HUES64 (cell line): Measurements from ENCODE around the gene APCDD1.
"Not testable (repeated sequence)": the region's sequence is repeated elsewhere in the genome, so short reads cannot be mapped to it uniquely, and the experiment has no call there.

Source experiments
- H3K27ac ChIP-seq: 2 replicates; pipeline ENCODE4 v1.7.0; 2013; ENCODE audit warnings: low read depth, low read length, inconsistent platforms
- H3K27me3 ChIP-seq: 2 replicates; pipeline ENCODE4 v1.6.1; 2013; ENCODE audit warnings: mild to moderate bottlenecking, low read length; ENCODE audit not compliant: insufficient read depth
- H3K36me3 ChIP-seq: 2 replicates; pipeline ENCODE4 v1.6.1; 2013; ENCODE audit warnings: mild to moderate bottlenecking, low read length; ENCODE audit not compliant: insufficient read depth
- H3K4me1 ChIP-seq: 2 replicates; pipeline ENCODE4 v1.6.1; 2013; ENCODE audit warnings: mild to moderate bottlenecking, low read length, moderate library complexity; ENCODE audit not compliant: insufficient read depth
- H3K4me3 ChIP-seq: 2 replicates; pipeline ENCODE4 v1.5.1; 2013; ENCODE audit warnings: mild to moderate bottlenecking, low read length, moderate library complexity
- H3K9ac ChIP-seq: 2 replicates; pipeline ENCODE4 v1.6.1; 2013; ENCODE audit warnings: mild to moderate bottlenecking, low read depth, low read length
- H3K9me3 ChIP-seq: 2 replicates; pipeline ENCODE4 v1.6.1; 2013; ENCODE audit warnings: low read depth, low read length; ENCODE audit not compliant: insufficient read depth
- WGBS: fragments of 150-250, 120-280 bp; methylation state at CpG from one replicate; pipeline ENCODE4 v1.1.7; 2013; ENCODE audit warnings: missing lambda C conversion rate; 5-methylcytosine and 5-hydroxymethylcytosine counted together

Gene APCDD1

GRCh38 chr18:10530002-10530401 is 75.6 kb downstream of the APCDD1 start:
- H3K4me3 ChIP-seq = no peak overlapping the region
- no peak overlapping the region for H3K27ac ChIP-seq
- peaks cover 35% of the 10 kb centered on the region for H3K36me3 ChIP-seq
- 95% methylated on average over 3 of the region's 3 CpGs for WGBS
- peaks cover 10% of the 10 kb centered on the region for H3K4me1 ChIP-seq
- no peaks in the 10 kb centered on the region for H3K27me3 ChIP-seq
- H3K9me3 ChIP-seq = no peaks in the 10 kb centered on the region
- no peak overlapping the region for H3K9ac ChIP-seq

DNA sequence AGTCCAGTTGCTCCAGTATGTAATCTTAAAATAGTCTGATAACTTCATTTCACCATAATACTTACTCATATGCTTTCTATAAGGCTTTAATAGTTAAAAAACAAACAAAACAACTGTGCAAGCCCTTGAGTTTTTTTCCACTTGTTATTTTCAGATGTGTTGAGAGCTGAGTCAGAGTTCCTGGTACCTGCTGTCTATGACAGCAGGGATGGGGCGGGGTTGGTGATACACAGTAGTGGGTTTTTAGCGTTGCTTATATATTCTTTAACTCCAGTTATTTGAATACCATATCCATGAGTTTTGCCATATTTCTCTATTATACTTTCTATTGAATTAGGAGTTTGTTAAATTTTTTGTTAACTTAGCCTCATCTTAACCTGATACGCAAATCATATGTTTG is 76.4 kb downstream of the APCDD1 start:
- peaks cover 7% of the 10 kb centered on the region; the same call in 1 of the 2 replicates for H3K4me1 ChIP-seq
- no peak overlapping the region for H3K9ac ChIP-seq
- no peak overlapping the region for H3K27ac ChIP-seq
- H3K36me3 ChIP-seq = peaks cover 38% of the 10 kb centered on the region
- no peaks in the 10 kb centered on the region for H3K9me3 ChIP-seq
- no peaks in the 10 kb centered on the region for H3K27me3 ChIP-seq
- WGBS = 90% methylated on average over 2 of the region's 3 CpGs
- H3K4me3 ChIP-seq = no peak overlapping the region

DNA sequence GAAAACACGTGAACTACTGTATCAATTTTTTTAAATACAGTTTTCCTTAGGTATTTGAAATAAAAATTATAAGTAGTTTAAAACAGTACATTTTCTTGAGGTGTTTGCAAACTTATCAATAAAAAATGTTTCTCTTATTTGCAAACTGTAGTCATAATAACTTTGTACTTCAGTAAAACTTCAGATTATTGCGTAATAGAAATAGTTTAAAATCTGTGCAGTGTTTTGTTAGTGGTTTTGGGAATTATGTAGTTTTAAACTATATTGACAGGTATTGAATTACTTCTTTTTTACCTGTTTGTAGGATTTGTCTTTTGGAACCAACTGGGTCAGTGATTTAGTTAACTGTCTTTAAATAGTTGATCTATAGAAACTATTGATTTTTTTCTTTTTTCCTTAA is 78.7 kb downstream of the APCDD1 start:
- Histone ChIP-seq H3K9ac (no peak overlapping the region), H3K4me1 (0 out of 2 replicates have a peak, but pooled peaks cover 3% of the 10 kb centered on the region), H3K27me3 (no peaks in the 10 kb centered on the region), H3K27ac (no peak overlapping the region), H3K9me3 (no peaks in the 10 kb centered on the region), H3K36me3 (peaks cover 38% of the 10 kb centered on the region), H3K4me3 (no peak overlapping the region)
- 93% methylated on average over 1 of the region's 2 CpGs for WGBS

DNA sequence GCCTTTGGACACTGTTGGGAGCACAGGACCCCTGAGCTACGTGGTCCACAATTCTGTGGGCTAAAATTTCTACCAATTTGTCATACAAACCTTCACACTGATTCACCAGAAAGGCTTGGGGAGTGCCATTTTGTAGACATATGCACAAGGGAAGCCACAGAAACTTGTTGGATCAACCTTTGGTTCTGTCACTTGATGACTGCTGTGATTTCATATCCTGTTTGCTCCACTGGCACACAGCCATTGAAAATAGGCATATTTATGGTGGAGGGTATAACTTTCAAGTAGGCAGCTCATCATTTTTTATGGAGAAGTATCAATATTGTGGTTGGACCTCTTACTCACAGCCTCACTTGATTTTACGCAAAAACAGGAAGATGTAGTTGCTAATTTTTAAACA is 81.8 kb downstream of the APCDD1 start:
- Histone ChIP-seq H3K36me3 (peaks cover 59% of the 10 kb centered on the region), H3K27ac (no peak overlapping the region), H3K27me3 (no peaks in the 10 kb centered on the region), H3K4me3 (no peak overlapping the region), H3K9ac (no peak overlapping the region), H3K4me1 (no peaks in the 10 kb centered on the region), H3K9me3 (no peaks in the 10 kb centered on the region)
- 97% methylated on average over 2 of the region's 2 CpGs for WGBS

- Histone ChIP-seq H3K4me1 (no peaks in the 10 kb centered on the region), H3K9ac (no peak overlapping the region), H3K4me3 (no peak overlapping the region), H3K36me3 (peaks cover 63% of the 10 kb centered on the region), H3K27me3 (no peaks in the 10 kb centered on the region), H3K9me3 (no peaks in the 10 kb centered on the region), H3K27ac (no peak overlapping the region)
- 99% methylated on average over 2 of the region's 2 CpGs for WGBS
These were observed 83.3 kb downstream of the APCDD1 start for GRCh38 chr18:10537765-10538164.

DNA sequence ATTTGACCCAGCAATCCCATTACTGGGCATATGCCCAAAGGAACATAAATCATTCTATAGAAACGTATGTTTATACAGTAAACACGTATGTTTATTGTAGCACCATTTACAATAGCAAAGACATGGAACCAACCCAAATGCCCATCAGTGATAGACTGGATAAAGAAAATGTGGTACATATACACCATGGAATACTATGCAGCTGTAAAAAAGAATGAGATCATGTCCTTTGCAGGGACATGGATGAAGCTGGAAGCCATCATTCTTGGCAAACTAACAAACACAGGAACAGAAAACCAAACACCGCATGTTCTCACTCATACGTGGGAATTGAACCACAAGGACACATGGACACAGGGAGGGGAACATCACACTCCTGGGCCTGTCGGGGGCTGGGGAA is 84.7 kb downstream of the APCDD1 start:
- not testable (repeated sequence) for H3K4me1 ChIP-seq, H3K9ac ChIP-seq, H3K27me3 ChIP-seq, H3K9me3 ChIP-seq, H3K4me3 ChIP-seq, H3K27ac ChIP-seq
- peaks cover 65% of the 10 kb centered on the region for H3K36me3 ChIP-seq
- WGBS = 98% methylated on average over 4 of the region's 5 CpGs
